GM21717 (cell line): Measurements from ENCODE around the gene ARHGEF40.

Experiments
- ATAC-seq: cut with Tn5 transposase; IDR thresholded peaks from one replicate; pipeline ENCODE4 v1.9.1; 2021; ENCODE audit warnings: mild to moderate bottlenecking, moderate library complexity; ENCODE audit not compliant: unreplicated experiment

ARHGEF40 gene

GRCh38 chr14:21109377-21110138 lies 39.5 kb downstream of the ARHGEF40 start:
- no peak for ATAC-seq

GRCh38 chr14:21112255-21112654 lies 42.2 kb downstream of the ARHGEF40 start:
- no peak for ATAC-seq

GRCh38 chr14:21113369-21113768 lies 43.3 kb downstream of the ARHGEF40 start:
- ATAC-seq = no peak

- ATAC-seq = no peak
Observed at GRCh38 chr14:21118933-21119332, 48.8 kb downstream of the ARHGEF40 start.

DNA sequence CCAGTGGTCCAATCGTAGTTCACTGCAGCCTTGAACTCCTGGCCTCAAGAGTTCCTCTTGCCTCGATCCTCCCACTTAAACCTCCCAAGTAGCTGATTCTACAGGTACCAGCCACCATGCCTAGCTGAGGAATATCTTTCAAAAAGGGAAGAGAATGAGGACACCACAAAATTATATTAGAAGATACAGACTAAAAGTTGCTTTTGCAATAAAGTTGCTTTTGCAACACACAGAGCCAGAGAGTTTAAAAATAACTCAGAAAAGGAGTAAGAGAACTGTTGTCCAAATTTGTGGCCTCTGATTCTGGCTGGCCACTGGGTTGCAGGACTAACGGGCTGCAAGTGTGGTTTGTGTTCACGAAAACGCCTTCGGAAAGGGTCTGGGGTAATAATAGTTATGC lies 50.6 kb downstream of the ARHGEF40 start:
- no peak for ATAC-seq

- ATAC-seq = no peak
Observed at GRCh38 chr14:21121122-21121521, 51.0 kb downstream of the ARHGEF40 start.

GRCh38 chr14:21123429-21123828 lies 53.3 kb downstream of the ARHGEF40 start:
- ATAC-seq = no peak

GRCh38 chr14:21133901-21134300 lies 63.8 kb downstream of the ARHGEF40 start:
- ATAC-seq = no peak

DNA sequence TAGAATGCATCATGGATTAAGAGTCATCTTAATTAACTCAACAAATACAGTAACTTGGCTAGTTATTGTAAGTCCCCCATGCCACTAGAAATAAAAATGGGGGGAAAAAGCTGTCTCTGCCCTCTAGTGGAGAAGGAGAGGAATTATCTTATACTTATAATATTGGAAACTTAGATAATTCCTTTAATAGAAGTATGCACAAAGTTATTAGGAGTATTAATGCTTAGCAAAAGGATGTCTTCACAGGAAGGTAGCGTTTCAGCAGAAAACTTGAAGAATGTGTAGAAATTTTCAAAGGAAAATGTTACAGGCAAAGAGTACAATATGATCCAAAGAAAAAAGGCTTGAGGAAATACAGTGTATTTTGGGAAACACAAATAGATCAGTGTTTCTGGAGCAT lies 65.9 kb downstream of the ARHGEF40 start:
- no peak for ATAC-seq
